HepG2 (cell line): ENCODE data around the gene SNX15. TPM values are rescaled to one million over a fixed set of nuclear protein-coding genes. Genes with fewer than 3 reads are reported as not detected.

Experiments used
- ATAD3A ChIP-seq: sonication (generic); formaldehyde crosslinking; IDR thresholded peaks from 2 replicates; pipeline ENCODE4 v1.4.0; 2020; ENCODE audit warnings: missing genetic modification reagents
- CTCF ChIP-seq: sonication (generic); formaldehyde crosslinking; IDR thresholded peaks from 2 replicates; pipeline ENCODE4 v1.5.0; 2020; ENCODE audit warnings: mild to moderate bottlenecking, missing genetic modification reagents, moderate library complexity
- DZIP1 ChIP-seq: sonication (generic); formaldehyde crosslinking; IDR thresholded peaks from 2 replicates; pipeline ENCODE4 v1.5.0; 2020; ENCODE audit warnings: mild to moderate bottlenecking, missing genetic modification reagents
- HCFC1 ChIP-seq: fragments of 150-350 bp; IDR thresholded peaks from 2 replicates; pipeline ENCODE4 v1.6.1; 2014; ENCODE audit warnings: low read depth, low read length
- IRF9 ChIP-seq: sonication (generic); formaldehyde crosslinking; IDR thresholded peaks from 2 replicates; pipeline ENCODE4 v1.8.0; 2022; ENCODE audit warnings: missing genetic modification reagents, mild to moderate bottlenecking, borderline replicate concordance
- ISX ChIP-seq: sonication (generic); formaldehyde crosslinking; conservative IDR thresholded peaks from 2 replicates; pipeline ENCODE4 v1.5.0; 2020; ENCODE audit warnings: missing genetic modification reagents
- KAT8 ChIP-seq: IDR thresholded peaks from 2 replicates; pipeline ENCODE4 v1.6.1; 2016; ENCODE audit warnings: missing genetic modification reagents, missing compliant biosample characterization
- MXD3 ChIP-seq: IDR thresholded peaks from 2 replicates; pipeline ENCODE4 v1.6.1; 2016; ENCODE audit warnings: mild to moderate bottlenecking, missing biosample characterization, missing genetic modification reagents
- NFIC ChIP-seq: IDR thresholded peaks from 2 replicates; pipeline ENCODE4 v1.6.1; 2012; ENCODE audit warnings: mild to moderate bottlenecking, low read length, inconsistent platforms
- PBX2 ChIP-seq: IDR thresholded peaks from 2 replicates; pipeline ENCODE4 v1.6.1; 2016; ENCODE audit warnings: control low read depth
- PCBP1 ChIP-seq: fragments of 200-400 bp; formaldehyde crosslinking; IDR thresholded peaks from 2 replicates; pipeline ENCODE4 v1.6.1; 2017; ENCODE audit warnings: mild to moderate bottlenecking, low read depth, low read length, borderline replicate concordance
- POLR2G ChIP-seq: fragments of 200-400 bp; formaldehyde crosslinking; IDR thresholded peaks from 2 replicates; pipeline ENCODE4 v1.6.1; 2018; ENCODE audit warnings: mild to moderate bottlenecking, low read depth, low read length, moderate library complexity
- SIX4 ChIP-seq: sonication (generic); formaldehyde crosslinking; IDR thresholded peaks from 2 replicates; pipeline ENCODE4 v1.4.0; 2020; ENCODE audit warnings: missing genetic modification reagents
- ZNF143 ChIP-seq: sonication (generic); formaldehyde crosslinking; IDR thresholded peaks from 2 replicates; pipeline ENCODE4 v1.4.0; 2020; ENCODE audit warnings: missing genetic modification reagents
- ZNF597 ChIP-seq: sonication (generic); formaldehyde crosslinking; IDR thresholded peaks from 2 replicates; pipeline ENCODE4 v1.5.0; 2020; ENCODE audit warnings: missing genetic modification reagents
- ZNF75D ChIP-seq: sonication (generic); formaldehyde crosslinking; IDR thresholded peaks from 2 replicates; pipeline ENCODE4 v1.8.1; 2023; ENCODE audit warnings: missing genetic modification reagents, mild to moderate bottlenecking, borderline replicate concordance
- ZNF766 ChIP-seq: sonication (generic); formaldehyde crosslinking; IDR thresholded peaks from 2 replicates; pipeline ENCODE4 v1.5.0; 2020; ENCODE audit warnings: missing genetic modification reagents, borderline replicate concordance
- ZNF816 ChIP-seq: sonication (generic); formaldehyde crosslinking; IDR thresholded peaks from 2 replicates; pipeline ENCODE4 v1.8.0; 2022; ENCODE audit warnings: missing genetic modification reagents, mild to moderate bottlenecking, borderline replicate concordance
- ZSCAN21 ChIP-seq: sonication (generic); formaldehyde crosslinking; IDR thresholded peaks from 2 replicates; pipeline ENCODE4 v1.8.0; 2022; ENCODE audit warnings: mild to moderate bottlenecking, missing genetic modification reagents, moderate library complexity, borderline replicate concordance
- ZSCAN9 ChIP-seq: IDR thresholded peaks from 2 replicates; pipeline ENCODE4 v1.6.1; 2016; ENCODE audit warnings: borderline replicate concordance
- polyA plus RNA-seq, 8 experiments: library from polyadenylated mRNA; depleted of rRNA in 3 of 8; stranded (reverse) in 7 of 8; unstranded in 1 of 8; fragments of >200 nt; fragmentation: Illumina TruSeq in 4 of 8; extraction: Trizol in 4 of 8; gene quantifications; 2 replicates each; pipeline versions ENCODE4 v1.2.1 to v1.2.3, GENCODE V29; 2011 to 2016; ENCODE audit warnings: low read depth in 4 of 8, missing spikeins in 1 of 8, mixed read lengths in 1 of 8; ENCODE audit not compliant: insufficient read depth in 1 of 8
- total RNA-seq, 5 experiments: library from RNA; depleted of rRNA; stranded (reverse); fragments of >200 nt; fragmentation: Illumina TruSeq; extraction: Trizol; gene quantifications; 2 replicates each; pipeline ENCODE4 v1.2.3, GENCODE V29; 2016; ENCODE audit warnings: low read depth in 1 of 5

Gene SNX15
- total and polyA plus RNA-seq, 2 of the 13 experiments (the other 11 are each of a cell fraction or from before 2014, with no cell fraction given) = 19.1 to 22.6 TPM

GRCh38 chr11:64996710-64997380, 30.4 kb upstream of the SNX15 start, which contains the start of gene BATF2 (continued):
- TF ChIP-seq CTCF (CRISPR knock-in tag) = peak; percentile 95
- no peak for TF ChIP-seq ISX
- no peak for TF ChIP-seq ZNF766
- TF ChIP-seq ZNF143 (CRISPR knock-in tag) = peak; percentile 61
- peak; percentile 88 for TF ChIP-seq KAT8 (CRISPR knock-in tag)
- no peak for TF ChIP-seq ZNF75D (CRISPR knock-in tag)
- peak; percentile 78 for TF ChIP-seq ZSCAN9 (CRISPR knock-in tag)
- 0 out of 2 replicates have a peak, but pooled peaks have one; percentile 64 for TF ChIP-seq ZSCAN21 (CRISPR knock-in tag)
- no peak for TF ChIP-seq PCBP1
- no peak for TF ChIP-seq ZNF597 (CRISPR knock-in tag)
- TF ChIP-seq POLR2G = peak; percentile 63
- no peak for TF ChIP-seq HCFC1
- TF ChIP-seq IRF9 (CRISPR knock-in tag) = no peak; the same call in 1 of the 2 replicates
- no peak for TF ChIP-seq DZIP1 (CRISPR knock-in tag)
- no peak for TF ChIP-seq ZNF816 (CRISPR knock-in tag)
- 0 out of 2 replicates have a peak, but pooled peaks have one; percentile 53 for TF ChIP-seq MXD3
- no peak for TF ChIP-seq ATAD3A (CRISPR knock-in tag)
- no peak for TF ChIP-seq PBX2 (CRISPR knock-in tag)
- TF ChIP-seq SIX4 (CRISPR knock-in tag) = no peak; the same call in 1 of the 2 replicates
- TF ChIP-seq NFIC = no peak
